SIG-M5 treated with dmso at 0.1 percent for 504 hours (cell line): ENCODE measurements around the gene CAMTA1.

Experiments used
- DNase-seq: peaks from one replicate; lab custom pipeline; 2025; ENCODE audit not compliant: unreplicated experiment; lab: John Stamatoyannopoulos, UW

Gene CAMTA1

DNA sequence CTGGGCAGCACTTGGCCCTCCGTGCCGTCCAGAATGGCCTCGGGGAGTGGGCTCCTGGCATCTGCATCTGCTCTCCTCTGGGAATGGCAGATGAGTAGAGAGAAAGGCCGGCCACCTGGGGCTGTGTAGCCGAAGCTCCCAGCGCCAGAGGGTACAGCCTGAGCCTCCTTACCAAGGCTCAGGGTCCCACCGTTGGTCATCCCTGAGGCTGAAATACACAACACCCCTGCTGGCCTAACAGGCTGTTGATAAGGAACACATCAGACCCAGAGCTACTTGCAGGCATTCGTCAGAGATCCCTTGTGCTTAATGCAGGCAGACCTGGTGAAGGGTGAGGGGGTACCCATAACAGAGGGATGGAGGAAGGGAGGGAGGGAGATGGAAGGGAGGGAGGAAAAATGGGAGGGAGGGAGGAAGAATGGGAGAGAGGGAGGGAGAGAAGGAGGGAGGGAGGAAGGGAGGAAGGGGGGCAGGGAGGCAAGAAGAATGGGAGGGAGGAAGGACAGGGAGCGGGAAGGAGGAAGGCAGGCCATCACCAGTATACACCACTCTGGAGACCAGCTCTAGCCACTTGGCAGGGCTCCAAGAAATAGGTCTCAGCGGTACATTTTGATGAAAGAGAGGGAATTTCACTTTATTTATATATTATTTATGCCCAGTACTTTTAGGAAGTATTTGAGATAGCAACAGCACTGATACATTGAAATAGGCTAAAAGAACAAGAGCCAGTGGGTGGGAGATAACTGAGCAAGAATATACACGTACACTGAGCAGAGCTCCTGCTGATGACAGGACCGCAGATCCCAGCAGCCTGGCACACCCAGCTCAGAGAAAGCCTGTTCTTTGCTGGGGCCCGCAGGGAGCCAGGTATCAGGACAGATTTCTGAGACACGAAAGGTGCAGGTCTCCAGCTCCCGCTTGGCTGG, 670.8 kb downstream of the CAMTA1 start:
- no peak for DNase-seq

DNA sequence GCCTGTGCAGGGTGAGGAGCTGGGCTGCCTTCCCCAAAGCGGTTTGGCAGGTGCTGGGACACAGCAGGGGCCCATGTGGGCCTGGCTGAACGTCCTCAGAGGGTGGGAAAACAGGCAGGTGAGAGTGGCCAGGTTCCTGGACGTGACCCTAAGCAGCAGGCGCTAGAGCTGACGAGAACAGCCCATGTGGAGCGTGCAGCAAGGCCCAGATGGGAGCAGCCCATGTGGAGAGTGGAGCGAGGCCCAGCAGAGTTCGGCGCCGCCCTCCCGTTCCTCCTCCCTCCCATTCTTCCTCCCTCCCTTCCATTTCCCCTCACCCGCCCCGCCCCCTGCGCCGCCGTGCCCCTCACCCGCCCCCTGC, 671.4 kb downstream of the CAMTA1 start:
- DNase-seq, result no peak

DNA sequence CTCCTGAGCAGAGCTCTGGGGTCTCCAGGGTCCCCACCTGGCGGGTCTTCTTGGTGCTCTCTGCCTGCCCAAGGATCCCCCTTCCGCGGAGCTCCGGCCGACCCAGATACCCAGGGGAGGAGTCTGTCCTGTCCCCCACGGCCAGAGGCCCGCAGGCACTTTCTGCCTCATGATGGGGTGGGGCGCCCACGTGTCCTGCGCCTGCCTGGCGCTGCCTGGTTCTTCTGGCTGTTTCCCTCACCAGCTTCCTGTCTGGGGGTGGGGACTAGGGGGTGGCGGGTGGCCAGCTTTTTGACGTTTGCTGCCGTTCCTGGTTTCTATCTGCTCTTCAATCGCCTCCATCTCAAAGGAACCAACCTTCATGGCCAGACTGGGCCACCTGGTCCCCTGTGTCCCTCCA, 672.6 kb downstream of the CAMTA1 start:
- DNase-seq, result no peak

DNA sequence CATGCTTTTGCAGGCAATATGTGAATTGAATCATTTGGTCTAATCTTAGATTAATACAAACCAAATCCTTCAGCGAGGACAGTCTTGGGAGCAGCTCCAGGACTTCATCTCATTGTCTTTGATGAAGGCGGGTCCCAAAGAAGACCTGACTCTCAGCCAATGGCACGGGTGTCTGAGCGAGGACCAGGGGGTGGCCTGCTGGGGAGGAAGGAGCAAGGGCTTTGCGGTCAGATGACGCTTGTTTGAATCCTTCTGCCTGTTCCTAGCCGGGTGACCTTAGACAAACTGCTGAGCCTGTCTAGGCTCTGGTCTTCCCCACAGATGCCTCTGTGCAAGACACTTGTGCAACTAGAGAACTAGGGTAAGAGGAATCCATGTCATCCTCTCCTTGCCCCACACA, 673.7 kb downstream of the CAMTA1 start:
- DNase-seq, result no peak

DNA sequence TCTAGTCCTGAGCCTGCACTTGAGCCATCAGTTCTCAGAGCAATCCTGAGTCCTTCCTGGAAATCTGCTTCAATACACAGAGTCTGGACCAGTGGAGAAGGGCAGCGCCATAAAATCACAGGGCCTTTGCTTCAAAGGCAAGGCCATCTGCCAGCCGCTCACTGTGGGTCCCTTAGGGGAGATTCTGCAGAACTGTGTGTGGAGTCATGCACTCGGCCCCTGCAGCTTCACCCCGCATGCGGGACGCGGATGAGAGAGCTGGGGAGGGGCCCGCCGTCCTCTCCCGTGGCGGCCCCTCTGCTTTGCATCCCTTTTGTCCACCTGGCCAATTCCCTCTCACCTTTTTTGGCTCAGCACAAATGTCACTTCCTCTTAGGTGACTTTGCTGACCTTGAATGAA, 674.7 kb downstream of the CAMTA1 start:
- DNase-seq, result no peak

DNA sequence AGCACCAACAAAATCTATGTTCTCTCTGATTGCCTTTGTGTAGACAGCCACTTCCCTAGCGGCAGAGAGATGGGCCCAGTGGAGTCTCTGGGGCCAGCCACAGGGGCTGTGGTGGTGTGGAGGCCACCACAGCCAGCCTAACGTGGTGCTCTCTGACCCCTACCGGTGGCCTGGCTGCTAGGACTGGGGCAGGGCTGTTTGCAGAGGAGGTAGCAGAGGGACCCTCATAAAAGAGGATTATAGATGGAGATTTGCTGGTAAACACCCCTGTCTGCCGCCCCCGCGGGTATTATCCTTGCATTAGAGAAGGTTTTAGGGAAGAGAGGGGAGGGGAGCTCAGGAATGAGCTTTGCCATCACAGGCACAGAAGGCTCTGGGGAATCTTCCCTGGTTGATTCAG, 675.6 kb downstream of the CAMTA1 start:
- no peak for DNase-seq

DNA sequence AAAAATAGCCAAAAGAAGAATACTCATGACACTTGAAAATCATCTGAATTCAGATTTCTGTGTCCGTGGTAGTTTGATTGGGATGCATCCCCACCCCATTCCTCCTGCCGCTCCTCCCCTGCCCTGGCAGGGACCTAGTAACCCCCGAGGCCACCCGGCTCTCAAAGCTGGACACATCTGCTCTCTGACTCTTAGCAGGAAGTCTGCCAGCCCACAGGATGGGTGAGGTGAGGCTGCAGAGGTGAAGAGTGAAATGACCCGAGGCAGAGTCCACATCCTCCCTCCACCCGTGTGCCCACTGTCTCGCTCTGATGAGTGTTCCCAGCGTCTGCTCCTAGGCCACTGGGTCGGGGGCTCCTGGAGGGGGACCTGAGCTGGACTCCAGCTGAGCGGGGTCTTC, 677.4 kb downstream of the CAMTA1 start:
- DNase-seq, result no peak

DNA sequence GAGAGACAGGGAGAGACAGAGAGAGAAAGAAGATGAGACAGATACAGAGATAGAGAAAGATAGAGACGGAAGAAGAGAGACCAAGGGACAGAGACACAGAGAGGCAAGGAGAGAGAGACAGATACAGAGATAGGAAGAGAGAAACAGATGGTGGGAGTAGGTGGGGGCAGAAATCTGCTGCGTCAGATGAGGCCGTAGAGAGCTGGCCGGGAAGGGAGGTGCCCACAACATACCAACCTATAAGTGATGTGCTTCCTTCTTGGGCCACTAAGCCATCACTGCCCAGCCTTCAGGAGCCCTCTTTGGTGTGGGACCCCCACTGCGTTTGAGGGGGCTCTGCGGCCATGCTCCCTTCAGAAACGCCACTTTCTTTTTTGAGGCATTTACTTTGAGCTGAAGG, 678.3 kb downstream of the CAMTA1 start:
- no peak for DNase-seq

DNA sequence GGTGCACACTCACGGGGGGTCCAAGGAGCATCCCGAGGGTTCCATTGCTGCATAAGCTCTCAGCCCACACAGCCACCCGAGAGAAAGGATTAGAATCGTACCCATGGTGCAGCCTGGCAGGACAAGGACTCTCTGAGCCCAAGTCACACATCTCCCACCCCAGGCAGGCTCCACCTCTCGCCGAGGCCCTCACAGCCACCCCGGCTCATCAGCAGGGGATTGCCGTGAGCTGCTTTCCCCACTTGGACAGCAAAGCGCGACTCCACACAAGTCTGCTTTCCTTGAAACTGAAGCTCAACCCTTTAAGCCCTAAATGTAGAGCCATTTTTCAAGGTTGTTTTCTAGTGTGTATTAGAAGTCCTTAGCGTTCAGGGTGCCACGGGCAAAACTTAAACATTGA, 679.5 kb downstream of the CAMTA1 start:
- no peak for DNase-seq

DNA sequence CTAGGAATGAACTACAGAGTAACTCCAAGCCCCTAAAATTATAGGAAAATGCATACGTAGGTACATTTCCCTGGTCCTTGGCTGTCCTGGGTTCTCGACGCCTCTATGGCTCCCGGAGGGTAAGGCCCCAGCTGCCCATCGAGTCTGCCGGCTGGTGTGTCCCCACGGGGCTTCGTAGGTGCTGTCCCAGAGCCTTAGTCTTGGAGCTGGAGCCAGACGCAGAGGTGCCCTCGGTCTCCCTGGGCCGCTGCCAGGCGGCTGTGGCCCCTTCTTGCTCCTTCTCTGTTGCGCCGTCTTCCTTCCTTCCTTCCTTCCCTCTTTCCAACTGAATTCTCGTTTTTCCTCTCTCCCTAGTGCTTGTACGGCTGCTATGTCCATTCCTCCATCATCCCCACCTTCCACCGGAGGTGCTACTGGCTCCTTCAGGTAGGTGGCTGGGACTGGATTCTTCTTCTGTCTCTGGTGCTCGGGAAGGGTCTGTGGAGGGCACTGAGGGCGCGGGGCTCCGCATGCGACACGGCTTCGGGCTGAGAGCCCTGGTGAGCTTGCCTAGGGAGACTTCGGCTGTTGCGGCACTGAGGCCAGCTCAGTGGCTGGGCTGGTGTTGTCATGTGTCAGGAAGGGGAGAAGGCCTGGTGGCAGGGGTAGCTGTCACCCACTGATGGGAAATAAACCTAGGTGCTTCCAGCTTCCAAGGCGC, 682.4 kb downstream of the CAMTA1 start:
- no peak for DNase-seq

DNA sequence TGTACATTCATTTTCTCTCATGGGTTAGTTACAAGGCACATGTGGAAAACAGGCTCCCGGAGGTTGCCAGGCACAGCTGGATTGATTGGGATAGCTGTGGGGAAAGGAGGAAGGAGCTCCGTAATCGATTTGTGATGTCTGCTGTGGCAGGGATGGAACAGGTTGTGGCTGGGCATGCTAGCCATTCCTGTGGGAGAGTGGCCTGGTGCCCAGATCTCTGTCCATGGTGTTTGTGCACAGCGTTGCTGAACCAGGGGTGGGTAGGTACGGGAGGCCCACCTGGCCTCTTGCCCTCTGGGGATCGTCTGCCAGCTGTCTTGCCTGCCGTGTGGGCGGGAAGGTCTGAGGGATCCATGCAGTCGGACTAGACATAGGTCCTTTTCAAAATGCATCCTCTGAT, 683.0 kb downstream of the CAMTA1 start:
- DNase-seq, result no peak

DNA sequence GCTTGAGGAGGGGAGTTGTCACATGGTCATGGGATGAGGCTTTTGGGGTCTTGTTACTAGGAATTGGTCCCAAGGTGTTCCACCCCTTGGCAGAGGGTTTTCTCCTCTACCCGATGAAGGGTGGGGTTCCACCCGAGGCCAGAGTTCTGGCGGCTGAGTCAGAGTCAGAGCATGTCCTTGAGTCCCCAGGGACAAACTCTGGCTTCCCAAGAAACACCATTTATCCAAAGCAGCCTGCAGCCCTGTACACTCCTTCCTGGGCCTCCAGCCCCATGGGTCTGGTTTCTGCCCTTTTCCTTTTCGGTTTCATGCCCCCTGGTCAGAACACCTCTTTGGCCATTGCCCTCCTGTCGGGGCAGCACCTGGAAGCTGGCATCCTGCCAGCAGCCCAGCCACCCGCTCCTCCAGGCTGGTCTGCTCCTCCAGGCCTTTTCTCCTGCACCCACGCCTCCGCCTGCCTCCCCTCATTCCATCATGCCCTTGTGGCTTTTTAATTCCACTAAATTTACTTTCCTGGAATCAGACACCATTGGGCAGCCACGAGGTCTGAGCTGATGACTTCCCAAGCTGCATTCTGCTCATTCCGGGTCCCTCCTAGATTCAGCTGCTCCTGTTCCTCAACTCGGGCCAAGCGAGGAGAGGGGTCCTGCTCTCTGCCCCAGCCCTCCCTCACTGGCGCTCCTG, 684.1 kb downstream of the CAMTA1 start:
- DNase-seq, result no peak

DNA sequence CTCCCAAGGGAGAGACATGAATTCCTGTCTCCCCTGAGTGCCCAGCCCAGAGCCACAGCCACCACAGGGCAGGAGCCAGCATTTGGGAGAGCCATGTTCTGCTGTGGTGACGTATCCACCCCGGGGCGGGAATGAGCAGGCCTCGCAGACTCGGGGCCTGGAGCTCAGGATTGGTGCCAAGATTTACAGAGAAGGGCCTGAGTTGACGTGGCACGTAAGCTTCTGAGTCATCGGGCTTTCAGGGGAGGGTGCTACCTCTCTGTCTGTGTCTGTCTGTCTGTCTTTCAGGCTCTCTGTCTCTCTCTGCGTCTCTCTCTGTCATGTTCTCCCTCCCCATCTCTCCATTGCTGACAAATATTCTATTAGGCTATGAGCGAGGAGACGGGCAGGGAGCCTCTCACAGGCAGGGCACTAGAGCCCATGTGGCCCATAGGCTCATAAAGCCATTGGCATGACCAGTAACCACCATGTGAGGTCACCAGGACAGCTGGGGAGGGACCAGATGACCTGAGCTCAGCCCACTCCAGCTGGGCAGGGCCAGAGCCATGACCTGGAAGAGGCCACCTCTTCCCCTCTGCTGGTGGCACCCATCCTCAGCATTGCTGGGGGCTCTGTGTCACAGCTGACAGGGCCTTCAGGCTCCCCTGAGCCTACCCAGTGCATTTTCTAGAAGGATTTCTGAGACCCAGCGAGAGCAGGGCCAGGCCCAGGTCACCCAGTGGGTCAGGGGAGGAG, 685.8 kb downstream of the CAMTA1 start:
- DNase-seq, result no peak

DNA sequence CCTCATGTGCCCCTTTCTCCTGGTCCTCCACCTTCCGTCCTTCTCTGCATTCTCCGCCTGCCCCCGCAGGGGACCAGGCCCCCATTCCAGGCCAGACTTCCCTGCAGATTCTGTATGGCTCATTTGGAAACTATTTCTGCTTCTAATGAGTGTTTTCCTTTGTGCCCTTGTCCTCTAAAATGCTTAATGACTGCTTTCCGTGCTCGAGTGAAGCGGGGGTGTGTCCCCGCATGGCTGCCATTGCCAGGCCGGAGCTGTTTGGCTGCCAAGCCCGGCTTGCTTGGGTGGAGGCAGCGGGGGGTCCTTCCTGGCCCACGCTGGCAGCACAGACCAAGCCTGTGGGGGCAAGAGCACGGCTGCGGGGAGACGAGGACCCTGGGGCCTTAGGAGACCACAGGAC, 686.6 kb downstream of the CAMTA1 start:
- DNase-seq, result no peak

DNA sequence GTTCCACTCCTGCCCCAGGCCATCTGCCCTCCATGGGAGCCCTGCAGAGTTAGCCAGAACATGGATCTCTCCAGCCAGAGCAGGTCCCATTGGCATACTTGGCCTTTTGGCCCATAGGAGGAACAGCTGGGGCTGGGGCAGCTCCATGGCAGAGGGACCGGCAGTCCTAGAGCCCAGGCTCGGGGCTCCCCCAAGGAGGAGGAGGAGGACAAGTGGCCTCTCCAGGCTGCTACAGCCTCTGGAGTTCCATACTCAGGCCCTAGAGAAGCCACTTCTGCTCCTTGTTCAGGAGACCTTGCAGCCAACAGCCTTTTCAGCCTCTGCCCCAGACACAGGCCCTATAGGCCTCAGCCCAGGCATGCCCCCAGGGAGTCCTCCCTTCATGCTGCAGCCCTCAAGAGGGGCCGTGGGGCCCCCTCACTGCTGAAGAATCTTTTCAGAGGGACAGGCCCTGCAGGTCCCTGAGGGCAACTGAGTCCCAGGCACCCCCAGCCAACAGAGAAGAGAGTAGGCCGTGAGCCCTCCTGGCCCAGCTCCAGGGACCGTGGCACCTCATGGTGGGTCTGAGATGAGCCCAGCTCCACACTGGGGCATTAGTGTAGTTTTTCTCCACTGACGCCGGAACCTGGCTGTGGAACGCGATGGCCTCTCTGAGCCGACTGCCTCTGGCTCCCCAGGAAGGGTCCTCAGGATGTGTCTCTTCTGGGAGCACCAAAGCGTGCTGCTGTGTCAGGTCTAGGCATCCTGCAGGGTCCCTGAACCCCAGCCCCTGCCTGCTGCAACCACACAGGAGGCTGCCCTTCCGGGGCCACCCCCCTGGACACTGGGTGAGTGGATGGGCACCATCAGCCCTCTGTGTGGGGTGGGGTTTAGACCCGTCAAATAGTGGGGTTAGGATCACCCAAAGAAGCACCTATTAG, 688.2 kb downstream of the CAMTA1 start:
- no peak for DNase-seq

DNA sequence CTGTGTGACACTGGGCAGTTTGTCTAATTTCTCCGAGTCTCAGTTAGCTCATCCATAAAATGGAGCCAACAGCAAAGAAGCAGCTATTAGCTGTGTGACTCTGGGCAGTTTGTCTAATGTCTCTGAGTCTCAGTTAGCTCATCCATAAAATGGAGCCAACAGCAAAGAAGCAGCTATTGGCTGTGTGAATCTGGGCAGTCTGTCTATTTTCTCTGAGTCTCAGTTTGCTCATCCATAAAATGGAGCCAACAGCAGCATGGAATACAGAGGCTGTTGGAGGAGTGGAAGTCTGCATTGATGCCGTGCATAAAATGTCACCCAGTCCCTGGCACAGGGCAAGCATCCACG, 688.9 kb downstream of the CAMTA1 start:
- DNase-seq, result no peak

DNA sequence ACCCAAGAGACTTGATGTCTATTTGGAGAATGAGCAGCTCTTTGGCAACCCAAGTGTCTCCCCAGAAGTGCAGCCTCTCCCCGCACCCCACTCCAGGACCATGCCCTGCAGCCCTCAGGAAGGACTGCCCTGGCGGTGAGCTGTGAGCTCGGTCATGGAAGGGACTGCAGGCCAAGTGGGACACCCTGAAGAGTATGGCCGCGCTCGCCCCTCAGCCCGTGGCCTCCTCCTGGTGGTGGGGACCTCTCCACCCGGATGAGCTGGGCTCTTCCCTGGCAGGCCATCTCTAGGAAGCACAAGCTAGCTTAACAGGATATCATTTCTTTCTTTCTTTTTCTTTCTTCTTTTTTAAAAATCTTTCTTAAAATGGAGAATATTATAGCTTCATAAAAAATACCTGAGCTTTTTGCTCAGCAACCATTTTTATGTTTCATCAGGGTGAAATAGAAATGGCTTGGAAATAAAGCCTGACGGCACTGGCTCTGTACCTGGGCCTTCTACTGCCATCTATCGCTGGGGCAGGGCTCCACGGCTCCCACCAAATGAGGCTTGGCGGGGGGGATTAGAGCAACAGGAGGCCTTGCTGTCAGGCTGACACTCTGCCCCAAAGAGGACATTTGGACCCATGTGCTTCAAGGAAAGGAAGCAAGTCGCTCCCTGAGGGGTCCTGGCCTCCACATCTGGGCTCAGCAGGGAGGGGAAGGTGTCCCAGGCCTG, 689.7 kb downstream of the CAMTA1 start:
- DNase-seq, result no peak

DNA sequence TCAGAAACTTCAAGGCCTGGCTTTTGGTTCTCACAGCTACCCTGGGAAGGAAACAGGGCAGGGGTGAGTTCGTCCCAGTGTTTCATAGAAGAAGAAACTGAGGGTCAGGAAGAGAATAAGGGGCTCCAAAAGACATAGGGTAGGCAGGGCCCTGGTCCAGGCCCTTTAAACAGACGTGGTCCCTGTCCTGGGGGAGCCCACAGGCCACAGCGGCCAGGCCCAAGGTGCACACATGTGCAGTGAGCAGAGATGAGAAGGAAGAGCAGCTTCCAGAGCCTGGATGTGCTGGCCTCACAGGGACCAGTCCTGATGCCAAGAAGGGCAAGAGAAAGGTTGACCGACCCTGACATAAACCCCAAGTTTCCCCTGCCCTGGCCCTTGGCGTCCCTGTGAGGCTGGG, 690.4 kb downstream of the CAMTA1 start:
- DNase-seq, result no peak

DNA sequence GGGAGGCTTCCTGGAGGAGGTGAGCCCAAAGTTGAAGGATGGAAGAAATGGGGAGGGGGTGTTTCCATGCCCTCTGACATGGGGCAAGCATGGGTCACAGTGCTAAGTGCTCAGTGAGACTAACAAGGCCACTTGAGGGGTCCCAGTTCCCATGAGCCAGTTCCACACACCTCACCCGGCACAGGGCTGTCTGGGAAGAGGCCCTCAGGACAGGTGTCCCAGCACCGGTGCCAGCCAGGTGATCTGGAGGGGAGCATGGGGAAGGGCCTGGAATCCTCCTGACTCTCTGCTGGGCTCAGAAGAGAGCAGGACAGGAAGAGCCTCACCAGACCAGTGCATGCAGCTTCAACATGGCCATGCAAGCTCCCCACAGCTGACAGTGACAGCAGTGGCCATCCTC, 691.1 kb downstream of the CAMTA1 start:
- no peak for DNase-seq
